OCI-M1 (cell line): Measurements from ENCODE around the gene MAGEA9B.
A peak's percentile ranks its signal among the peaks of the same experiment; 100 is the strongest.
"Not testable (repeated sequence)": the region's sequence is repeated elsewhere in the genome, so short reads cannot be mapped to it uniquely, and the experiment has no call there.

ENCODE experiments used
- DNase-seq: peaks from one replicate; lab custom pipeline; 2025; lab: John Stamatoyannopoulos, UW

MAGEA9B gene

GRCh38 chrX:149587359-149587758 is at the start of gene MAGEA9B:
MAGEA9B (minus strand) TSS chrX:149587459; CDS start chrX:149583179, 4,280 bp downstream.
- not testable (repeated sequence) for DNase-seq

- DNase-seq, result no peak
These were observed 46.3 kb upstream of the MAGEA9B start for GRCh38 chrX:149633511-149633910.

GRCh38 chrX:149631234-149632165 is 44.2 kb upstream of the MAGEA9B start, which contains the start of gene TMEM185A:
TMEM185A (minus strand) TSS chrX:149631792; CDS start chrX:149631580, 212 bp downstream.
- DNase-seq, result peak; percentile 36

- DNase-seq, result no peak
These were observed 43.5 kb upstream of the MAGEA9B start for GRCh38 chrX:149630681-149631233.

GRCh38 chrX:149629730-149630387 is 42.6 kb upstream of the MAGEA9B start:
- no peak for DNase-seq

- no peak for DNase-seq
These were observed 41.5 kb upstream of the MAGEA9B start for GRCh38 chrX:149628768-149629167.

GRCh38 chrX:149628280-149628679 is 41.0 kb upstream of the MAGEA9B start:
- DNase-seq, result no peak

GRCh38 chrX:149626829-149627228 is 39.6 kb upstream of the MAGEA9B start:
- DNase-seq, result not testable (repeated sequence)

- DNase-seq, result not testable (repeated sequence)
These were observed 32.4 kb upstream of the MAGEA9B start for GRCh38 chrX:149619662-149620061.

- DNase-seq, result no peak
These were observed 31.6 kb upstream of the MAGEA9B start for GRCh38 chrX:149618871-149619270.

- DNase-seq, result no peak
These were observed 24.4 kb upstream of the MAGEA9B start for GRCh38 chrX:149611623-149612175.

- no peak for DNase-seq
These were observed 23.3 kb upstream of the MAGEA9B start for GRCh38 chrX:149610511-149610910.

- DNase-seq, result no peak
These were observed 20.4 kb upstream of the MAGEA9B start for GRCh38 chrX:149607699-149608098.

- DNase-seq, result not testable (repeated sequence)
These were observed 18.1 kb upstream of the MAGEA9B start for GRCh38 chrX:149605248-149605885.

- DNase-seq, result not testable (repeated sequence)
These were observed 11.3 kb upstream of the MAGEA9B start for GRCh38 chrX:149598603-149599002.

- DNase-seq, result not testable (repeated sequence)
These were observed 8.7 kb upstream of the MAGEA9B start for GRCh38 chrX:149595943-149596342.

GRCh38 chrX:149595214-149595613 is 8.0 kb upstream of the MAGEA9B start, which contains the start of gene HSFX2:
HSFX2 (minus strand) TSS chrX:149595314; CDS start chrX:149594700, 614 bp downstream.
- not testable (repeated sequence) for DNase-seq

GRCh38 chrX:149590993-149591392 is 3.7 kb upstream of the MAGEA9B start:
- not testable (repeated sequence) for DNase-seq

- not testable (repeated sequence) for DNase-seq
These were observed 1.6 kb downstream of the MAGEA9B start for GRCh38 chrX:149585631-149586030.

- DNase-seq, result not testable (repeated sequence)
These were observed 13.8 kb downstream of the MAGEA9B start for GRCh38 chrX:149573456-149573855.

- DNase-seq, result peak; percentile 49
These were observed 14.5 kb downstream of the MAGEA9B start for GRCh38 chrX:149572743-149573142.
